OCI-LY1 (cell line): ENCODE measurements around the gene FCHO1.

ENCODE experiments used
- EZH2 ChIP-seq: fragments of 200-600 bp; sonication (generic), shearing (Covaris generic); IDR thresholded peaks from 2 replicates; pipeline ENCODE4 v1.8.0; 2017; ENCODE audit warnings: borderline replicate concordance, mixed run types, mild to moderate bottlenecking, antibody characterized with exemption, low read length, moderate library complexity, mixed read lengths
- TF ChIP-seq, protein P1 (sequence below): fragments of 200-600 bp; sonication (generic), shearing (Covaris generic); IDR thresholded peaks from 2 replicates; pipeline ENCODE4 v1.5.1; 2017; ENCODE audit warnings: mild to moderate bottlenecking, antibody characterized with exemption, low read length, moderate library complexity, mixed read lengths

DNA sequence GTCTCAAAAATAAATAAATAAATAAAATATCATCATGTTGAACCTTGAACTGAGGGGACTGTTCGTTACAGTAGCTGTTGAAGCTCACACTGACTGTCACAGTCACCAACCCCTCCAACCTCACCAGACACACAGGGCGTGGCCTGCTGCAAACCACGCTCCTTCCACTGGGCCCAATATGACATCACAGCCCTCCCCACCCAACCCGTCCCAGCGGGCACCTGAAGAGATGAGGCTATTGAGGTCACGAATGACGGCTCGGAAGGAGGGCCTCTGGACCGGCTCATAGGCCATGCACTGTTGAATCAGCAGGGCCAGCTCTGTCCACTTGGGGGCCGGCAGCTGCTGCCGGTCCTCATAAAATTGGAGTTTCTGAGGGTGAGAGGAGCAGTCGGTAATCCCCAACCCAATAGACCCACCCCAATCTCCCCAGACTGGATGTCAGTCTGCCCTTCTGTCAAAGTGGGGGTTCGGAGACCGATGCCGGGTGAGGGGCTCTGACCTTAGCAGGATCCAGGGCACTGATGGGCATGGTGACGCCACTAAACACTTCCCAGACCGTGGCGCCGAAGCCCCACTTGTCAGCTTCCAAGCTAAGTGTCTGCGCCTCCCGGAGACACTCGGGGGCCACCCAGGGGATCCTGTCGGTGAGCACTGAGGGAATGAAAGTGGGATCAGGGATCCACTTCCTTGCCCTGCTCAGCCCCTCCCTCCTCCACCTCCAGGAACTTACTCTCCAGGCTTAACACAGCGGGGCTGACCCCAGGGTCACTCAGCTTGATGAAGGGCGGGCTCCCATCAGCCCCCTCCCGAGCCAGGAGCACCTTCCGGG, 83.3 kb downstream of the FCHO1 start:
- TF ChIP-seq, protein P1, sequence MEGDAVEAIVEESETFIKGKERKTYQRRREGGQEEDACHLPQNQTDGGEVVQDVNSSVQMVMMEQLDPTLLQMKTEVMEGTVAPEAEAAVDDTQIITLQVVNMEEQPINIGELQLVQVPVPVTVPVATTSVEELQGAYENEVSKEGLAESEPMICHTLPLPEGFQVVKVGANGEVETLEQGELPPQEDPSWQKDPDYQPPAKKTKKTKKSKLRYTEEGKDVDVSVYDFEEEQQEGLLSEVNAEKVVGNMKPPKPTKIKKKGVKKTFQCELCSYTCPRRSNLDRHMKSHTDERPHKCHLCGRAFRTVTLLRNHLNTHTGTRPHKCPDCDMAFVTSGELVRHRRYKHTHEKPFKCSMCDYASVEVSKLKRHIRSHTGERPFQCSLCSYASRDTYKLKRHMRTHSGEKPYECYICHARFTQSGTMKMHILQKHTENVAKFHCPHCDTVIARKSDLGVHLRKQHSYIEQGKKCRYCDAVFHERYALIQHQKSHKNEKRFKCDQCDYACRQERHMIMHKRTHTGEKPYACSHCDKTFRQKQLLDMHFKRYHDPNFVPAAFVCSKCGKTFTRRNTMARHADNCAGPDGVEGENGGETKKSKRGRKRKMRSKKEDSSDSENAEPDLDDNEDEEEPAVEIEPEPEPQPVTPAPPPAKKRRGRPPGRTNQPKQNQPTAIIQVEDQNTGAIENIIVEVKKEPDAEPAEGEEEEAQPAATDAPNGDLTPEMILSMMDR = no peak
- TF ChIP-seq EZH2 = no peak
